Prostate gland (tissue), 2 donors: ENCODE data around the gene PIP5K1C.

Experiments used
- POLR2A ChIP-seq: fragments of 450-650 bp; IDR thresholded peaks from one replicate; pipeline ENCODE4 v1.6.1; 2016; ENCODE audit warnings: antibody characterized with exemption, mild to moderate bottlenecking
- TF ChIP-seq, protein P1 (sequence below), 4 experiments: fragments of 200-600 bp in 2 of 4; fragments of 450-650 bp in 2 of 4; sonication (generic) in 2 of 4; IDR thresholded peaks; 1 replicate in 3 of 4; 2 replicates in 1 of 4; pipeline ENCODE4 v1.5.1; 2016 to 2019; ENCODE audit warnings: antibody characterized with exemption in 4 of 4, mild to moderate bottlenecking in 2 of 4, moderate library complexity in 2 of 4

- TF ChIP-seq POLR2A = no peak
- TF ChIP-seq, protein P1, sequence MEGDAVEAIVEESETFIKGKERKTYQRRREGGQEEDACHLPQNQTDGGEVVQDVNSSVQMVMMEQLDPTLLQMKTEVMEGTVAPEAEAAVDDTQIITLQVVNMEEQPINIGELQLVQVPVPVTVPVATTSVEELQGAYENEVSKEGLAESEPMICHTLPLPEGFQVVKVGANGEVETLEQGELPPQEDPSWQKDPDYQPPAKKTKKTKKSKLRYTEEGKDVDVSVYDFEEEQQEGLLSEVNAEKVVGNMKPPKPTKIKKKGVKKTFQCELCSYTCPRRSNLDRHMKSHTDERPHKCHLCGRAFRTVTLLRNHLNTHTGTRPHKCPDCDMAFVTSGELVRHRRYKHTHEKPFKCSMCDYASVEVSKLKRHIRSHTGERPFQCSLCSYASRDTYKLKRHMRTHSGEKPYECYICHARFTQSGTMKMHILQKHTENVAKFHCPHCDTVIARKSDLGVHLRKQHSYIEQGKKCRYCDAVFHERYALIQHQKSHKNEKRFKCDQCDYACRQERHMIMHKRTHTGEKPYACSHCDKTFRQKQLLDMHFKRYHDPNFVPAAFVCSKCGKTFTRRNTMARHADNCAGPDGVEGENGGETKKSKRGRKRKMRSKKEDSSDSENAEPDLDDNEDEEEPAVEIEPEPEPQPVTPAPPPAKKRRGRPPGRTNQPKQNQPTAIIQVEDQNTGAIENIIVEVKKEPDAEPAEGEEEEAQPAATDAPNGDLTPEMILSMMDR (IDR thresholded peaks at IDR 0.05) = no peak
Measured at GRCh38 chr19:3606174-3606689, 94.0 kb downstream of the PIP5K1C start.
